IMR-90 (cell line): Measurements from ENCODE around the gene LILRA1. TPM values are rescaled to one million over a fixed set of nuclear protein-coding genes. Genes with fewer than 3 reads are reported as not detected.

ENCODE experiments used
- ATAC-seq: fragments of 200-7000 bp; cut with Tn5 transposase; 2 replicates; pipeline ENCODE4 v1.9.1; 2020; ENCODE audit warnings: low read depth, mild to moderate bottlenecking, moderate library complexity
- BruUV-seq: library from RNA; stranded (reverse); fragments of 400-500 nt; replicated peaks from 2 replicates; lab custom pipeline; 2021; lab: Mats Ljungman, UMichigan
- CTCF ChIA-PET: fragments of 300-600 bp; formaldehyde crosslinking; extraction: SDS; loops from one replicate; lab custom pipeline; 2021; ENCODE audit warnings: antibody characterized with exemption; lab: Yijun Ruan, JAX
- POLR2A ChIA-PET: fragments of 300-600 bp; sonication (Branson Sonifier 250); formaldehyde crosslinking; loops from one replicate; lab custom pipeline; 2022; ENCODE audit warnings: antibody characterized with exemption; ENCODE audit not compliant: unreplicated experiment; lab: Charles Lee
- DNase-seq: peaks from one replicate; pipeline ENCODE4 v3.0.0; 2013
- H2AFZ ChIP-seq: replicated peaks from 2 replicates; pipeline ENCODE3; 2013; ENCODE audit warnings: low read length, mild to moderate bottlenecking; ENCODE audit not compliant: poor library complexity
- H2AK5ac ChIP-seq: 2 replicates; pipeline ENCODE4 v1.6.1; 2013; ENCODE audit warnings: low read depth, low read length, inconsistent platforms
- H2AK9ac ChIP-seq: replicated peaks from 2 replicates; pipeline ENCODE3; 2013; ENCODE audit warnings: mild to moderate bottlenecking, low read depth, low read length, moderate library complexity; ENCODE audit not compliant: poor library complexity
- H2BK120ac ChIP-seq: 2 replicates; pipeline ENCODE4 v1.6.1; 2013; ENCODE audit warnings: low read depth, low read length, inconsistent platforms
- H2BK15ac ChIP-seq: 3 replicates; pipeline ENCODE4 v1.6.1; 2013; ENCODE audit warnings: low read depth, low read length, inconsistent platforms
- H2BK20ac ChIP-seq: 2 replicates; pipeline ENCODE4 v1.6.1; 2013; ENCODE audit warnings: low read depth, mild to moderate bottlenecking, inconsistent platforms, low read length, moderate library complexity
- H2BK5ac ChIP-seq: 2 replicates; pipeline ENCODE4 v1.6.1; 2013; ENCODE audit warnings: mild to moderate bottlenecking, low read depth, low read length, inconsistent platforms; ENCODE audit not compliant: poor library complexity, severe bottlenecking
- H3K14ac ChIP-seq: replicated peaks from 2 replicates; pipeline ENCODE4 v1.6.1; 2013; ENCODE audit warnings: low read depth, low read length, inconsistent platforms
- H3K18ac ChIP-seq: 2 replicates; pipeline ENCODE4 v1.6.1; 2013; ENCODE audit warnings: low read depth, low read length, control low read depth
- H3K23ac ChIP-seq: 2 replicates; pipeline ENCODE4 v1.6.1; 2013; ENCODE audit warnings: low read depth, low read length, inconsistent platforms
- H3K27ac ChIP-seq: 2 replicates; pipeline ENCODE4 v1.5.1; 2013; ENCODE audit warnings: mild to moderate bottlenecking, control low read depth, low read length; ENCODE audit not compliant: insufficient read depth
- H3K27me3 ChIP-seq: 2 replicates; pipeline ENCODE4 v1.6.1; 2013; ENCODE audit warnings: low read length; ENCODE audit not compliant: control insufficient read depth, insufficient read depth
- H3K36me3 ChIP-seq: 2 replicates; pipeline ENCODE4 v1.6.1; 2013; ENCODE audit warnings: low read length, mixed read lengths; ENCODE audit not compliant: control insufficient read depth, insufficient read depth
- H3K4ac ChIP-seq: 2 replicates; pipeline ENCODE4 v1.6.1; 2013; ENCODE audit warnings: low read depth, low read length, inconsistent platforms
- H3K4me1 ChIP-seq: 2 replicates; pipeline ENCODE4 v1.6.1; 2013; ENCODE audit warnings: low read length, mixed read lengths; ENCODE audit not compliant: control insufficient read depth, insufficient read depth
- H3K4me2 ChIP-seq: 2 replicates; pipeline ENCODE4 v1.6.1; 2013; ENCODE audit warnings: low read depth, mild to moderate bottlenecking, control low read depth, low read length, moderate library complexity
- H3K4me3 ChIP-seq: 2 replicates; pipeline ENCODE4 v1.5.1; 2013; ENCODE audit warnings: low read depth, mild to moderate bottlenecking, control low read depth, low read length, moderate library complexity; ENCODE audit not compliant: insufficient read depth
- H3K56ac ChIP-seq: 2 replicates; pipeline ENCODE4 v1.6.1; 2013; ENCODE audit warnings: low read length, inconsistent platforms; ENCODE audit not compliant: insufficient read depth; ENCODE audit errors: extremely low read depth
- H3K79me1 ChIP-seq, 2 experiments: 2 replicates each; pipeline ENCODE4 v1.6.1; 2013; ENCODE audit warnings: low read length in 2 of 2, inconsistent platforms in 1 of 2, low read depth in 1 of 2
- H3K9ac ChIP-seq: 2 replicates; pipeline ENCODE4 v1.6.1; 2013; ENCODE audit warnings: low read depth, low read length, control low read depth
- H3K9me1 ChIP-seq: 2 replicates; pipeline ENCODE4 v1.6.1; 2013; ENCODE audit warnings: low read length, inconsistent platforms; ENCODE audit not compliant: insufficient read depth
- H3K9me3 ChIP-seq: 2 replicates; pipeline ENCODE4 v1.6.1; 2013; ENCODE audit warnings: low read length; ENCODE audit not compliant: control insufficient read depth, insufficient read depth
- H4K20me1 ChIP-seq: 2 replicates; pipeline ENCODE4 v1.6.1; 2013; ENCODE audit warnings: low read length, inconsistent platforms; ENCODE audit not compliant: insufficient read depth
- H4K5ac ChIP-seq: 2 replicates; pipeline ENCODE4 v1.6.1; 2013; ENCODE audit warnings: mild to moderate bottlenecking, low read depth, low read length, control low read depth
- H4K8ac ChIP-seq, 2 experiments: 2 replicates each; pipeline ENCODE4 v1.6.1; 2013; ENCODE audit warnings: low read depth in 2 of 2, low read length in 2 of 2, control low read depth in 1 of 2, inconsistent platforms in 1 of 2
- H4K91ac ChIP-seq: 2 replicates; pipeline ENCODE4 v1.6.1; 2013; ENCODE audit warnings: low read depth, low read length, inconsistent platforms; ENCODE audit not compliant: insufficient read depth
- CHD1 ChIP-seq: IDR thresholded peaks from 2 replicates; pipeline ENCODE4 v1.6.1; 2012; ENCODE audit warnings: low read depth, low read length, improper control_type of control experiment
- FOS ChIP-seq: fragments of 150-350 bp; IDR thresholded peaks from 2 replicates; pipeline ENCODE4 v1.6.1; 2016; ENCODE audit warnings: low read depth, low read length
- MAZ ChIP-seq: IDR thresholded peaks from 2 replicates; pipeline ENCODE4 v1.6.1; 2012; ENCODE audit warnings: low read depth, mild to moderate bottlenecking, low read length, improper control_type of control experiment, moderate library complexity, borderline replicate concordance
- NFE2L2 ChIP-seq: fragments of 150-350 bp; IDR thresholded peaks from 2 replicates; pipeline ENCODE4 v1.6.1; 2016; ENCODE audit warnings: low read depth, mild to moderate bottlenecking, low read length
- RCOR1 ChIP-seq: IDR thresholded peaks from 2 replicates; pipeline ENCODE4 v1.6.1; 2012; ENCODE audit warnings: mild to moderate bottlenecking, low read length, improper control_type of control experiment; ENCODE audit not compliant: insufficient replicate concordance
- RFX5 ChIP-seq: IDR thresholded peaks from 2 replicates; pipeline ENCODE4 v1.8.0; 2012; ENCODE audit warnings: low read depth, mild to moderate bottlenecking, low read length, moderate library complexity
- SMC3 ChIP-seq: fragments of 150-350 bp; IDR thresholded peaks from 2 replicates; pipeline ENCODE4 v1.6.1; 2016; ENCODE audit warnings: low read depth, mild to moderate bottlenecking, antibody characterized with exemption, low read length, moderate library complexity
- WGBS, 2 experiments: methylation state at CpG; one replicate each; pipeline versions ENCODE4 v1.1.5 to v1.1.7; 2013; ENCODE audit warnings: missing lambda C conversion rate in 2 of 2; ENCODE audit not compliant: insufficient read length in 1 of 2; ENCODE audit errors: extremely low coverage in 2 of 2; 5-methylcytosine and 5-hydroxymethylcytosine counted together
- dilution Hi-C: fragments of 300-500 bp; cut with HindIII; formaldehyde crosslinking; loops from one replicate; pipeline ENCODE4 v1.14.3; 2018; ENCODE audit warnings: low sequenced_read_pairs; ENCODE audit not compliant: unreplicated experiment
- in situ Hi-C: fragments of 300-500 bp; cut with MboI; formaldehyde crosslinking; loops from 3 replicates; pipeline ENCODE4 v1.14.3; 2019; ENCODE audit warnings: low sequenced_read_pairs, inconsistent platforms, mixed read lengths
- intact Hi-C: fragments of 100-400 bp; cut with micrococcal nuclease; formaldehyde crosslinking; loops from 2 replicates; pipeline ENCODE4 v1.10.0; 2022
- polyA plus RNA-seq, 3 experiments: library from polyadenylated mRNA; depleted of rRNA; stranded (reverse); fragments of >200 nt; gene quantifications; 2 replicates each; pipeline ENCODE4 v1.2.3, GENCODE V29; 2012; ENCODE audit warnings: low replicate concordance in 1 of 3
- total RNA-seq: library from RNA; depleted of rRNA; stranded (reverse); fragments of >200 nt; gene quantifications from 2 replicates; pipeline ENCODE4 v1.2.3, GENCODE V29; 2012

The LILRA1 gene
- total and polyA plus RNA-seq, 2 of the 4 experiments (the other 2 are of a cell fraction), result not detected

DNA sequence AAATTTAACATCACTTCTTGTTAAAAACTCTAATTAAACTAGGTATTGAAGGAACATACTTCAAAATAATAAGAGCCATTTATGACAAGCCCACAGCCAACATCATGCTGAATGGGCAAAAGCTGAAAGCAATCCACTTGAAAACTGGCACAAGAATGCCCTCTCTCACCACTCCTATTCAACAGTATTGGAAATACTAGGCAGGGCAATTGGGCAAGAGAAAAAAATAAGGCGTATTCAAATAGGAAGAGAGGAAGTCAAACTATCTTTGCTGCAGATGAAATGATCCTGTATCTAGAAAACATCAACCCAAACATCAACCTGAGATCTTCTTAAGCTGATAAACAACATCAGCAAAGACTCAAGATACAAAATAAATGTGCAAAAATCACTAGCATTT is 21.3 kb downstream of the LILRA1 start:
- TF ChIP-seq RCOR1 (no peak), MAZ (no peak), FOS (no peak), CHD1 (no peak), RFX5 (no peak), SMC3 (no peak), NFE2L2 (no peak)
- no peak overlapping the region for H4K91ac ChIP-seq
- H3K27me3 ChIP-seq, result no peaks in the 10 kb centered on the region
- no peak overlapping the region for H4K5ac ChIP-seq
- no peaks in the 10 kb centered on the region for H3K4me1 ChIP-seq
- no TSS peak for BruUV-seq
- in situ Hi-C loops (no loop called here), intact Hi-C loops (no loop called here), dilution Hi-C loops (no loop called here)
- H2BK5ac ChIP-seq, result no peak overlapping the region
- H3K18ac ChIP-seq, result no peak overlapping the region
- DNase-seq (no peak), ATAC-seq (no peak)
- H3K79me1 ChIP-seq, result no peaks in the 10 kb centered on the region
- no peak overlapping the region for H3K9ac ChIP-seq
- no peak overlapping the region for H3K4me2 ChIP-seq
- no CpG with 5 or more reads among the region's 1 CpG for WGBS, 2 experiments
- no peak overlapping the region for H3K56ac ChIP-seq
- peaks cover 7% of the 10 kb centered on the region for H3K9me3 ChIP-seq
- no peak overlapping the region for H2AK5ac ChIP-seq
- no peak overlapping the region for H2AFZ ChIP-seq
- POLR2A ChIA-PET, result no interaction called here
- no peak overlapping the region for H3K27ac ChIP-seq
- no peak overlapping the region for H2BK15ac ChIP-seq
- no peak overlapping the region for H3K4ac ChIP-seq
- H3K14ac ChIP-seq, result no peak overlapping the region
- CTCF ChIA-PET, result no interaction called here
- H2BK20ac ChIP-seq, result no peak overlapping the region
- H4K8ac ChIP-seq, result no peak overlapping the region
- no peak overlapping the region for H2BK120ac ChIP-seq
- H3K23ac ChIP-seq, result no peak overlapping the region
- no peak overlapping the region for H2AK9ac ChIP-seq
- no peaks in the 10 kb centered on the region for H3K9me1 ChIP-seq
- H4K20me1 ChIP-seq, result no peaks in the 10 kb centered on the region
- no peak overlapping the region for H3K4me3 ChIP-seq
- H3K36me3 ChIP-seq, result no peaks in the 10 kb centered on the region
